Peyer's patch (tissue), 4 donors: ENCODE measurements around the gene ANGPTL1. TPM values are rescaled to one million over a fixed set of nuclear protein-coding genes. Genes with fewer than 3 reads are reported as not detected.
"Not testable (repeated sequence)": the region's sequence is repeated elsewhere in the genome, so short reads cannot be mapped to it uniquely, and the experiment has no call there.

Experiments used
- DNase-seq, 3 donors: peaks; one replicate each; pipeline ENCODE4 v3.0.0-alpha.2; 2017 to 2019
- H3K27ac ChIP-seq, 4 donors: fragments of 200-600 bp; sonication (generic); one replicate each; pipeline ENCODE4 v1.5.1; 2016 to 2019
- H3K27me3 ChIP-seq, 2 donors: fragments of 200-600 bp; sonication (generic); one replicate each; pipeline ENCODE4 v1.5.1; 2019
- H3K36me3 ChIP-seq, 3 donors: fragments of 200-600 bp; sonication (generic); one replicate each; pipeline ENCODE4 v1.5.1; 2016 to 2019
- H3K4me1 ChIP-seq, 4 donors: fragments of 200-600 bp; sonication (generic); one replicate each; pipeline ENCODE4 v1.5.1; 2016 to 2019
- H3K4me3 ChIP-seq, 4 donors: fragments of 200-600 bp; sonication (generic); 1 replicate in 3 of 4; 2 replicates in 1 of 4; pipeline ENCODE4 v1.5.1; 2016 to 2019; ENCODE audit warnings: mild to moderate bottlenecking in 1 of 4
- H3K9me3 ChIP-seq, 4 donors: fragments of 200-600 bp; sonication (generic); one replicate each; pipeline ENCODE4 v1.5.1; 2016 to 2019; ENCODE audit warnings: mild to moderate bottlenecking in 1 of 4
- CTCF ChIP-seq, 6 experiments: fragments of 450-650 bp in 4 of 6; fragments of 200-600 bp in 2 of 6; sonication (generic) in 1 of 6; IDR thresholded peaks; one replicate each; pipeline ENCODE4 v1.5.1; 2017 to 2019; ENCODE audit warnings: antibody characterized with exemption in 6 of 6, mild to moderate bottlenecking in 3 of 6, moderate library complexity in 1 of 6
- POLR2A ChIP-seq, 2 donors: fragments of 450-650 bp; IDR thresholded peaks; one replicate each; pipeline ENCODE4 v1.5.1; 2017; ENCODE audit warnings: antibody characterized with exemption in 2 of 2, mild to moderate bottlenecking in 2 of 2, moderate library complexity in 2 of 2
- total RNA-seq, 4 donors: library from RNA; depleted of rRNA; stranded (reverse); fragments of >200 nt; gene quantifications; one replicate each; pipeline ENCODE4 v1.1.0, GENCODE V29; 2016

ANGPTL1 gene
- total RNA-seq, 4 donors from 2014 or later: 7.2 to 17.0 (median 13.9) TPM

GRCh38 chr1:178849918-178850317, 21.0 kb downstream of the ANGPTL1 start:
- no peaks in the 10 kb centered on the region for H3K27me3 ChIP-seq
- no peaks in the 10 kb centered on the region for H3K4me1 ChIP-seq
- no peak for TF ChIP-seq POLR2A (IDR thresholded peaks at IDR 0.05)
- no peak for TF ChIP-seq CTCF (IDR thresholded peaks at IDR 0.05)
- no peaks in the 10 kb centered on the region for H3K9me3 ChIP-seq
- no peak overlapping the region for H3K27ac ChIP-seq
- H3K4me3 ChIP-seq: no peak overlapping the region
- no peaks in the 10 kb centered on the region for H3K36me3 ChIP-seq
- DNase-seq: no peak

- DNase-seq, H3K4me1 ChIP-seq, H3K27ac ChIP-seq, H3K36me3 ChIP-seq, H3K27me3 ChIP-seq, H3K4me3 ChIP-seq, H3K9me3 ChIP-seq: not testable (repeated sequence)
These were observed 23.0 kb downstream of the ANGPTL1 start for GRCh38 chr1:178847919-178848318.

GRCh38 chr1:178847396-178847849, 23.5 kb downstream of the ANGPTL1 start:
- no peak overlapping the region for H3K27ac ChIP-seq
- H3K9me3 ChIP-seq: no peaks in the 10 kb centered on the region
- TF ChIP-seq POLR2A (IDR thresholded peaks at IDR 0.05): no peak
- TF ChIP-seq CTCF (IDR thresholded peaks at IDR 0.05): peak in 1 of 6 experiments; percentile 10
- H3K4me3 ChIP-seq: no peak overlapping the region
- H3K36me3 ChIP-seq: no peaks in the 10 kb centered on the region
- no peak for DNase-seq
- H3K27me3 ChIP-seq: no peaks in the 10 kb centered on the region
- no peaks in the 10 kb centered on the region for H3K4me1 ChIP-seq

- H3K4me3 ChIP-seq: no peak overlapping the region
- no peak for DNase-seq
- TF ChIP-seq POLR2A (IDR thresholded peaks at IDR 0.05) (no peak), CTCF (IDR thresholded peaks at IDR 0.05) (no peak)
- no peaks in the 10 kb centered on the region for H3K4me1 ChIP-seq
- no peak overlapping the region for H3K27ac ChIP-seq
- no peaks in the 10 kb centered on the region for H3K36me3 ChIP-seq
- H3K27me3 ChIP-seq: no peaks in the 10 kb centered on the region
- no peaks in the 10 kb centered on the region for H3K9me3 ChIP-seq
These were observed 24.6 kb downstream of the ANGPTL1 start for GRCh38 chr1:178846306-178846705.

- Histone ChIP-seq H3K27ac (no peak overlapping the region), H3K27me3 (no peaks in the 10 kb centered on the region), H3K36me3 (no peaks in the 10 kb centered on the region), H3K4me3 (no peak overlapping the region), H3K9me3 (no peaks in the 10 kb centered on the region), H3K4me1 (no peaks in the 10 kb centered on the region)
- TF ChIP-seq POLR2A (IDR thresholded peaks at IDR 0.05) (no peak), CTCF (IDR thresholded peaks at IDR 0.05) (no peak)
- DNase-seq: no peak
These were observed 26.4 kb downstream of the ANGPTL1 start for GRCh38 chr1:178844436-178844835.

GRCh38 chr1:178825167-178825566, 45.7 kb downstream of the ANGPTL1 start:
- TF ChIP-seq CTCF (IDR thresholded peaks at IDR 0.05): no peak
- TF ChIP-seq POLR2A (IDR thresholded peaks at IDR 0.05): no peak
- Histone ChIP-seq H3K4me1 (no peaks in the 10 kb centered on the region), H3K27ac (no peak overlapping the region), H3K9me3 (no peaks in the 10 kb centered on the region), H3K4me3 (no peak overlapping the region), H3K27me3 (no peaks in the 10 kb centered on the region), H3K36me3 (no peaks in the 10 kb centered on the region)
- no peak for DNase-seq
